ENCODE measurements around the gene OTUD4.
"Not testable (repeated sequence)": the region's sequence is repeated elsewhere in the genome, so short reads cannot be mapped to it uniquely, and the experiment has no call there.

The OTUD4 gene

GRCh38 chr4:145199051-145199716, 18.8 kb upstream of the OTUD4 start:
- Histone ChIP-seq H3K27me3 (ENCODE audit: control insufficient read depth, insufficient read depth, low read length) (no peaks in the 10 kb centered on the region), H3K9me3 (ENCODE audit: control insufficient read depth, insufficient read depth, low read length) (no peaks in the 10 kb centered on the region), H3K9ac (ENCODE audit: low read depth, low read length) (no peak overlapping the region), H3K36me3 (ENCODE audit: control insufficient read depth, insufficient read depth, low read length) (no peaks in the 10 kb centered on the region), H3K4me1 (ENCODE audit: control insufficient read depth, insufficient read depth, low read length) (no peaks in the 10 kb centered on the region), H3K4me3 (ENCODE audit: low read depth, low read length) (no peak overlapping the region)

- Histone ChIP-seq H3K27me3 (ENCODE audit: control insufficient read depth, insufficient read depth, low read length) (no peaks in the 10 kb centered on the region), H3K36me3 (ENCODE audit: control insufficient read depth, insufficient read depth, low read length) (no peaks in the 10 kb centered on the region), H3K4me3 (ENCODE audit: low read depth, low read length) (no peak overlapping the region), H3K9ac (ENCODE audit: low read depth, low read length) (no peak overlapping the region), H3K4me1 (ENCODE audit: control insufficient read depth, insufficient read depth, low read length) (no peaks in the 10 kb centered on the region), H3K9me3 (ENCODE audit: control insufficient read depth, insufficient read depth, low read length) (no peaks in the 10 kb centered on the region)
Measured at GRCh38 chr4:145196747-145197146, 16.4 kb upstream of the OTUD4 start.

- Histone ChIP-seq H3K4me1 (ENCODE audit: control insufficient read depth, insufficient read depth, low read length) (no peaks in the 10 kb centered on the region), H3K36me3 (ENCODE audit: control insufficient read depth, insufficient read depth, low read length) (no peaks in the 10 kb centered on the region), H3K9me3 (ENCODE audit: control insufficient read depth, insufficient read depth, low read length) (no peaks in the 10 kb centered on the region), H3K4me3 (ENCODE audit: low read depth, low read length) (no peak overlapping the region), H3K9ac (ENCODE audit: low read depth, low read length) (no peak overlapping the region), H3K27me3 (ENCODE audit: control insufficient read depth, insufficient read depth, low read length) (no peaks in the 10 kb centered on the region)
Measured at GRCh38 chr4:145195167-145195952, 15.0 kb upstream of the OTUD4 start.

GRCh38 chr4:145189981-145190380, 9.6 kb upstream of the OTUD4 start:
- H3K36me3 ChIP-seq (ENCODE audit: control insufficient read depth, insufficient read depth, low read length): no peaks in the 10 kb centered on the region

GRCh38 chr4:145186729-145187128, 6.3 kb upstream of the OTUD4 start:
- no peaks in the 10 kb centered on the region for H3K9me3 ChIP-seq (ENCODE audit: control insufficient read depth, insufficient read depth, low read length)
- H3K4me3 ChIP-seq (ENCODE audit: low read depth, low read length): no peak overlapping the region
- H3K4me1 ChIP-seq (ENCODE audit: control insufficient read depth, insufficient read depth, low read length): no peaks in the 10 kb centered on the region
- no peak overlapping the region for H3K9ac ChIP-seq (ENCODE audit: low read depth, low read length)
- no peaks in the 10 kb centered on the region for H3K27me3 ChIP-seq (ENCODE audit: control insufficient read depth, insufficient read depth, low read length)
- H3K36me3 ChIP-seq (ENCODE audit: control insufficient read depth, insufficient read depth, low read length): no peaks in the 10 kb centered on the region

More at GRCh38 chr4:145189981-145190380, 9.6 kb upstream of the OTUD4 start:
- Histone ChIP-seq H3K9ac (ENCODE audit: low read depth, low read length) (no peak overlapping the region), H3K4me1 (ENCODE audit: control insufficient read depth, insufficient read depth, low read length) (no peaks in the 10 kb centered on the region), H3K9me3 (ENCODE audit: control insufficient read depth, insufficient read depth, low read length) (no peaks in the 10 kb centered on the region), H3K27me3 (ENCODE audit: control insufficient read depth, insufficient read depth, low read length) (no peaks in the 10 kb centered on the region), H3K4me3 (ENCODE audit: low read depth, low read length) (no peak overlapping the region)

- Histone ChIP-seq H3K36me3 (ENCODE audit: control insufficient read depth, insufficient read depth, low read length) (no peaks in the 10 kb centered on the region), H3K9me3 (ENCODE audit: control insufficient read depth, insufficient read depth, low read length) (no peaks in the 10 kb centered on the region), H3K4me3 (ENCODE audit: low read depth, low read length) (no peak overlapping the region), H3K4me1 (ENCODE audit: control insufficient read depth, insufficient read depth, low read length) (no peaks in the 10 kb centered on the region), H3K9ac (ENCODE audit: low read depth, low read length) (no peak overlapping the region), H3K27me3 (ENCODE audit: control insufficient read depth, insufficient read depth, low read length) (no peaks in the 10 kb centered on the region)
Measured at GRCh38 chr4:145183581-145183980, 3.2 kb upstream of the OTUD4 start.

GRCh38 chr4:145183023-145183422, 2.6 kb upstream of the OTUD4 start:
- Histone ChIP-seq H3K4me1 (ENCODE audit: control insufficient read depth, insufficient read depth, low read length) (no peaks in the 10 kb centered on the region), H3K9me3 (ENCODE audit: control insufficient read depth, insufficient read depth, low read length) (no peaks in the 10 kb centered on the region), H3K4me3 (ENCODE audit: low read depth, low read length) (no peak overlapping the region), H3K27me3 (ENCODE audit: control insufficient read depth, insufficient read depth, low read length) (no peaks in the 10 kb centered on the region), H3K36me3 (ENCODE audit: control insufficient read depth, insufficient read depth, low read length) (no peaks in the 10 kb centered on the region), H3K9ac (ENCODE audit: low read depth, low read length) (no peak overlapping the region)

- Histone ChIP-seq H3K27me3 (ENCODE audit: control insufficient read depth, insufficient read depth, low read length) (no peaks in the 10 kb centered on the region), H3K9me3 (ENCODE audit: control insufficient read depth, insufficient read depth, low read length) (no peaks in the 10 kb centered on the region), H3K4me3 (ENCODE audit: low read depth, low read length) (no peak overlapping the region), H3K4me1 (ENCODE audit: control insufficient read depth, insufficient read depth, low read length) (peaks cover 4% of the 10 kb centered on the region), H3K36me3 (ENCODE audit: control insufficient read depth, insufficient read depth, low read length) (no peaks in the 10 kb centered on the region), H3K9ac (ENCODE audit: low read depth, low read length) (no peak overlapping the region)
Measured at GRCh38 chr4:145182222-145182621, 1.8 kb upstream of the OTUD4 start.

GRCh38 chr4:145181091-145181501, 707 bp upstream of the OTUD4 start:
- Histone ChIP-seq H3K4me3 (ENCODE audit: low read depth, low read length) (peak overlapping the region; percentile 82), H3K4me1 (ENCODE audit: control insufficient read depth, insufficient read depth, low read length) (peaks cover 6% of the 10 kb centered on the region), H3K27me3 (ENCODE audit: control insufficient read depth, insufficient read depth, low read length) (no peaks in the 10 kb centered on the region), H3K36me3 (ENCODE audit: control insufficient read depth, insufficient read depth, low read length) (no peaks in the 10 kb centered on the region), H3K9me3 (ENCODE audit: control insufficient read depth, insufficient read depth, low read length) (no peaks in the 10 kb centered on the region), H3K9ac (ENCODE audit: low read depth, low read length) (peak overlapping the region; percentile 9)

- not testable (repeated sequence) for H3K4me1 ChIP-seq (ENCODE audit: control insufficient read depth, insufficient read depth, low read length); H3K27me3 ChIP-seq (ENCODE audit: control insufficient read depth, insufficient read depth, low read length); H3K9me3 ChIP-seq (ENCODE audit: control insufficient read depth, insufficient read depth, low read length); H3K36me3 ChIP-seq (ENCODE audit: control insufficient read depth, insufficient read depth, low read length)
- H3K9ac ChIP-seq (ENCODE audit: low read depth, low read length): peak overlapping the region; percentile 43
- H3K4me3 ChIP-seq (ENCODE audit: low read depth, low read length): peak overlapping the region; percentile 88
Measured at GRCh38 chr4:145179861-145180297, 510 bp downstream of the OTUD4 start.

- Histone ChIP-seq H3K4me3 (ENCODE audit: low read depth, low read length) (peak overlapping the region; percentile 88), H3K27me3 (ENCODE audit: control insufficient read depth, insufficient read depth, low read length) (no peaks in the 10 kb centered on the region), H3K36me3 (ENCODE audit: control insufficient read depth, insufficient read depth, low read length) (no peaks in the 10 kb centered on the region), H3K4me1 (ENCODE audit: control insufficient read depth, insufficient read depth, low read length) (peaks cover 6% of the 10 kb centered on the region), H3K9me3 (ENCODE audit: control insufficient read depth, insufficient read depth, low read length) (no peaks in the 10 kb centered on the region), H3K9ac (ENCODE audit: low read depth, low read length) (peak overlapping the region; percentile 54)
Measured at GRCh38 chr4:145179281-145179860, 1.0 kb downstream of the OTUD4 start.
